ENCODE data around the gene PRXL2B.

GRCh38 chr1:2609319-2610035 lies 22.9 kb downstream of the PRXL2B start:
- TF ChIP-seq, protein P1, sequence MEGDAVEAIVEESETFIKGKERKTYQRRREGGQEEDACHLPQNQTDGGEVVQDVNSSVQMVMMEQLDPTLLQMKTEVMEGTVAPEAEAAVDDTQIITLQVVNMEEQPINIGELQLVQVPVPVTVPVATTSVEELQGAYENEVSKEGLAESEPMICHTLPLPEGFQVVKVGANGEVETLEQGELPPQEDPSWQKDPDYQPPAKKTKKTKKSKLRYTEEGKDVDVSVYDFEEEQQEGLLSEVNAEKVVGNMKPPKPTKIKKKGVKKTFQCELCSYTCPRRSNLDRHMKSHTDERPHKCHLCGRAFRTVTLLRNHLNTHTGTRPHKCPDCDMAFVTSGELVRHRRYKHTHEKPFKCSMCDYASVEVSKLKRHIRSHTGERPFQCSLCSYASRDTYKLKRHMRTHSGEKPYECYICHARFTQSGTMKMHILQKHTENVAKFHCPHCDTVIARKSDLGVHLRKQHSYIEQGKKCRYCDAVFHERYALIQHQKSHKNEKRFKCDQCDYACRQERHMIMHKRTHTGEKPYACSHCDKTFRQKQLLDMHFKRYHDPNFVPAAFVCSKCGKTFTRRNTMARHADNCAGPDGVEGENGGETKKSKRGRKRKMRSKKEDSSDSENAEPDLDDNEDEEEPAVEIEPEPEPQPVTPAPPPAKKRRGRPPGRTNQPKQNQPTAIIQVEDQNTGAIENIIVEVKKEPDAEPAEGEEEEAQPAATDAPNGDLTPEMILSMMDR (IDR thresholded peaks at IDR 0.05; ENCODE audit: low read depth, low read length) = no peak
- TF ChIP-seq MAX (IDR thresholded peaks at IDR 0.05; ENCODE audit: low read depth, low read length) = no peak
- no peak for TF ChIP-seq POLR2A (IDR thresholded peaks at IDR 0.05; ENCODE audit: extremely low read depth, insufficient read length)
